ENCODE results near the gene SETD3.

- no peak for TF ChIP-seq CTCF (IDR thresholded peaks at IDR 0.05)
- TF ChIP-seq POLR2A (IDR thresholded peaks at IDR 0.05): no peak
- TF ChIP-seq POLR2AphosphoS5 (IDR thresholded peaks at IDR 0.05): no peak
- TF ChIP-seq EP300 (IDR thresholded peaks at IDR 0.05): no peak
These were observed 40.4 kb downstream of the SETD3 start for GRCh38 chr14:99440278-99440677.

Data from upper lobe of left lung (tissue), 4 donors.